Activated naive CD8-positive, alpha-beta T cell treated with anti-CD3 and anti-CD28 coated beads, Interleukin-2, amount 10 ng/mL, durations not matched to agents 7 days and 5 days (primary cell): ENCODE measurements around the gene ERP29. TPM values are rescaled to one million over a fixed set of nuclear protein-coding genes. Genes with fewer than 3 reads are reported as not detected.
"Not testable (repeated sequence)": the region's sequence is repeated elsewhere in the genome, so short reads cannot be mapped to it uniquely, and the experiment has no call there.

ENCODE experiments used
- ATAC-seq: fragments of 150-1000 bp; cut with Tn5 transposase; one replicate; pipeline ENCODE4 v1.10.0; 2021; ENCODE audit warnings: low read depth, moderate library complexity
- POLR2A ChIA-PET: fragments of 350-600 bp; sonication (Branson Sonifier 250); formaldehyde crosslinking; loops from one replicate; lab custom pipeline; 2021; ENCODE audit warnings: antibody characterized with exemption; lab: Charles Lee
- DNase-seq: peaks from one replicate; pipeline ENCODE4 v3.0.0; 2021
- H3K27ac Mint-ChIP-seq: one replicate; pipeline ENCODE4 v1.8.0; 2022; ENCODE audit warnings: mild to moderate bottlenecking, mixed read lengths
- H3K27me3 Mint-ChIP-seq: one replicate; pipeline ENCODE4 v1.8.0; 2022; ENCODE audit warnings: mild to moderate bottlenecking, moderate library complexity, mixed read lengths
- H3K36me3 Mint-ChIP-seq: one replicate; pipeline ENCODE4 v1.8.0; 2021; ENCODE audit warnings: mild to moderate bottlenecking, mixed read lengths
- H3K4me1 Mint-ChIP-seq: one replicate; pipeline ENCODE4 v1.8.0; 2021; ENCODE audit warnings: mixed read lengths
- H3K4me3 Mint-ChIP-seq: one replicate; pipeline ENCODE4 v1.8.0; 2022; ENCODE audit warnings: mild to moderate bottlenecking, moderate library complexity, mixed read lengths
- H3K9me3 Mint-ChIP-seq: one replicate; pipeline ENCODE4 v1.8.0; 2021; ENCODE audit warnings: mixed read lengths
- microRNA-seq: library from miRNA; unstranded; fragments of <30 nt; microRNA quantifications from one replicate; pipeline ENCODE4 v1.2.0, GENCODE V29; 2022
- total RNA-seq, 2 experiments: library from RNA; stranded (reverse); gene quantifications; one replicate each; pipeline ENCODE4 v1.2.3, GENCODE V29; 2021

Gene ERP29
- total RNA-seq, 2 experiments from 2014 or later, result 158 TPM

- DNase-seq, result no peak
- peak overlapping the region; percentile 83 for H3K27ac Mint-ChIP-seq
- H3K4me1 Mint-ChIP-seq, result peaks cover 12% of the 10 kb centered on the region
- POLR2A ChIA-PET, result no interaction called here
- H3K27me3 Mint-ChIP-seq, result no peaks in the 10 kb centered on the region
- peak; percentile 56 for ATAC-seq
- H3K9me3 Mint-ChIP-seq, result no peaks in the 10 kb centered on the region
- H3K4me3 Mint-ChIP-seq, result peak overlapping the region; percentile 48
- peaks cover 27% of the 10 kb centered on the region for H3K36me3 Mint-ChIP-seq
Observed at GRCh38 chr12:112025808-112026375, 12.7 kb downstream of the ERP29 start.

GRCh38 chr12:112029301-112029700 is 16.1 kb downstream of the ERP29 start:
- H3K36me3 Mint-ChIP-seq, result peaks cover 34% of the 10 kb centered on the region
- ATAC-seq (no peak), DNase-seq (no peak)
- H3K27ac Mint-ChIP-seq, result peak overlapping the region; percentile 13
- peaks cover 12% of the 10 kb centered on the region for H3K4me1 Mint-ChIP-seq
- no peak overlapping the region for H3K4me3 Mint-ChIP-seq
- H3K27me3 Mint-ChIP-seq, result no peaks in the 10 kb centered on the region
- no peaks in the 10 kb centered on the region for H3K9me3 Mint-ChIP-seq
- POLR2A ChIA-PET, result interaction anchor here (1.3 to 2.9 kb wide), 2 partner anchors 15 to 17 kb away, joined by 5 to 8 read pairs; partner anchors contain the start of genes ERP29 and TMEM116

- peaks cover 3% of the 10 kb centered on the region for H3K4me1 Mint-ChIP-seq
- H3K27me3 Mint-ChIP-seq, result no peaks in the 10 kb centered on the region
- H3K36me3 Mint-ChIP-seq, result peaks cover 27% of the 10 kb centered on the region
- peak overlapping the region; percentile 23 for H3K27ac Mint-ChIP-seq
- ATAC-seq (no peak), DNase-seq (no peak)
- POLR2A ChIA-PET, result interaction anchor here (2.9 kb wide), 1 partner anchor 19 kb away, joined by 8 read pairs; the partner anchor contains the start of genes ERP29 and TMEM116
- no peak overlapping the region for H3K4me3 Mint-ChIP-seq
- H3K9me3 Mint-ChIP-seq, result no peaks in the 10 kb centered on the region
Observed at GRCh38 chr12:112031472-112031871, 18.2 kb downstream of the ERP29 start.

DNA sequence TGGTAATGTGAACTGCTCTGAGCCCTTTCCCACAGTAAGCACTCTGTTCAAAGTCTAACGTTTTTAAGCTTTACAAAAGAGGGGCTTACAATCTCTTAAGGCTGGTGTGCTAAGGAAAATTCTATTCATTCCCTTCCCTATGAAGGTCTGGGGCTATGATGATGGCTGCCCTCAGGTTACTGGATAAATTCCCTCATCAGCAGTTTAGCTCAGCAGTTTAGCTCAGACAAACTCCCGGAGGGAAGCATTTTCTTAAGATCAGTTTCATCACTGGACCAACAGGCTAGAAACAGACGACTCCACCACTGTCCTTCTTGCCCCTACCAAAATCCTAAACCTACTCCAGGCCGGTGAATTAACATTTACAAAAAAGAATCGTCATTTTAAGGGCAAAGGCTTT is 19.1 kb downstream of the ERP29 start:
- POLR2A ChIA-PET, result interaction anchor here (1.7 to 2.9 kb wide), 2 partner anchors 10 to 20 kb away, joined by 3 to 8 read pairs; partner anchors contain the start of genes ERP29 and TMEM116
- Mint-ChIP-seq H3K27ac (no peak overlapping the region), H3K4me3 (no peak overlapping the region), H3K36me3 (peaks cover 28% of the 10 kb centered on the region), H3K27me3 (no peaks in the 10 kb centered on the region), H3K9me3 (no peaks in the 10 kb centered on the region), H3K4me1 (peaks cover 1% of the 10 kb centered on the region)
- DNase-seq (no peak), ATAC-seq (no peak)

GRCh38 chr12:112035219-112035785 is 22.1 kb downstream of the ERP29 start:
- Mint-ChIP-seq H3K4me1 (no peaks in the 10 kb centered on the region), H3K27me3 (no peaks in the 10 kb centered on the region), H3K27ac (no peak overlapping the region), H3K36me3 (peaks cover 34% of the 10 kb centered on the region), H3K4me3 (no peak overlapping the region), H3K9me3 (no peaks in the 10 kb centered on the region)
- DNase-seq (no peak), ATAC-seq (no peak)
- POLR2A ChIA-PET, result interaction anchor here (0.7 kb wide), 1 partner anchor 13 kb away, joined by 5 read pairs; no protein-coding TSS in a partner anchor

DNA sequence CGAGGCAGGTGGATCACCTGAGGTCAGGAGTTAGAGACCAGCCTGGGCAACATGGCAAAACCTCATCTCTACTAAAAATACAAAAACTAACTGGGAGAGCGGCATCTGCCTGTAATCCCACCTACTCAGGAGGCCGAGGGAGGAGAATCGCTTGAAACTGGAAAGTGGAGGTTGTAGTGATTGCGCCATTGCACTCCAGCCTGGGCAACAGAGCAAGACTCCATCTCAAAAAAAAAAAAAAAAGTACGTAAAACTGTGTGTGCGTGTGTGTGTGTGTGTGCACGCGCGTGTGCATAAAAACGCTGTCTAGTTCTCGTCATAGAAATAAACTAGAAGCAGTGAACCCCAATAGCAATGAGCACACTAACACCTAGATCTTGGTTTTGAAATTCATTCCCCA is 23.4 kb downstream of the ERP29 start:
- H3K27ac Mint-ChIP-seq, H3K4me3 Mint-ChIP-seq, H3K27me3 Mint-ChIP-seq, ATAC-seq, POLR2A ChIA-PET, H3K4me1 Mint-ChIP-seq, DNase-seq, H3K9me3 Mint-ChIP-seq: not testable (repeated sequence)
- H3K36me3 Mint-ChIP-seq, result peaks cover 28% of the 10 kb centered on the region

- H3K27ac Mint-ChIP-seq, result no peak overlapping the region
- H3K4me3 Mint-ChIP-seq, result no peak overlapping the region
- DNase-seq (no peak), ATAC-seq (no peak)
- H3K9me3 Mint-ChIP-seq, result no peaks in the 10 kb centered on the region
- H3K27me3 Mint-ChIP-seq, result no peaks in the 10 kb centered on the region
- no peaks in the 10 kb centered on the region for H3K4me1 Mint-ChIP-seq
- POLR2A ChIA-PET, result interaction anchor here (0.6 to 1.1 kb wide), 2 partner anchors 26 to 30 kb away, joined by 3 read pairs; no protein-coding TSS in a partner anchor
- peaks cover 27% of the 10 kb centered on the region for H3K36me3 Mint-ChIP-seq
Observed at GRCh38 chr12:112046003-112046402, 32.8 kb downstream of the ERP29 start.

DNA sequence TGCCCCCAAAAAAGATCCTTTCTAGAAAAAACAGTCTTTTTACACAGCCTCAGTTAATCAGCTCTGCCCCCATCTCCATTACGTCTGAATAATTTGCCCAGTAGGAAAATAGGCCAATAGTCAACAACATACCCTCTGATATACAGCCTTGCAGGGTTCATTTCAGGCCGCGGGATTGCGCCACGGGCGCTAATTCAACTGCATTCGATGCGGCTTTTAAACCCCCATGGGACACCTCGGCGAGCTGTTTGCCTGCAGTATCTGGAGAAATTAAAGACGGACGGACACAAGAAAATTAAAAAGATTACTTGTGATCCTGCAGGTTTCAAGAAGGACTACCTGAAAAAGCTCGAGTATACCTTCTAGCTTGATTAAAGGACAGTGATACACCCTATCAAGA is 36.1 kb downstream of the ERP29 start:
- no peak overlapping the region for H3K27ac Mint-ChIP-seq
- no peaks in the 10 kb centered on the region for H3K27me3 Mint-ChIP-seq
- DNase-seq (no peak), ATAC-seq (no peak)
- H3K36me3 Mint-ChIP-seq, result peaks cover 27% of the 10 kb centered on the region
- peaks cover 3% of the 10 kb centered on the region for H3K4me1 Mint-ChIP-seq
- POLR2A ChIA-PET, result no interaction called here
- H3K9me3 Mint-ChIP-seq, result no peaks in the 10 kb centered on the region
- no peak overlapping the region for H3K4me3 Mint-ChIP-seq

DNA sequence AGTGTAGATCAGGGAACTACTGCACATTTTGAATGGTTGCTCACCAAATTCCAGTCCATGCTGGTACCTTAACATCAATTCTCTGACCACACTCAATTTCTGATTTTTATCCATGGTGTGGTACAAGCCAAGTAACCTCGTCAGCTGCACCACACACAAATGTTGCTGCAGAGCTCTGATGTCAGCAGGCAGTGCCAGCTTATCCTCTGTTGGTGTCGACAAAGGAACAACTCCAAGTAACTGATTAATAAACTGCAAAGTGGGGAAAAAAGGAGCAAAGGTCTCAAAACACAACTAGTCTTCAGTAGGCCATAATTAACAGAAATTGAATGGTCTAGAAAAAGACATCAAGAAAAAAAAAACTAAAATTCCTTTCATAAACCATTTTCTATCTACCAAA is 47.9 kb downstream of the ERP29 start:
- ATAC-seq (no peak), DNase-seq (no peak)
- POLR2A ChIA-PET, result no interaction called here
- Mint-ChIP-seq H3K27me3 (no peaks in the 10 kb centered on the region), H3K9me3 (no peaks in the 10 kb centered on the region), H3K4me1 (no peaks in the 10 kb centered on the region), H3K36me3 (peaks cover 5% of the 10 kb centered on the region), H3K27ac (no peak overlapping the region), H3K4me3 (no peak overlapping the region)

DNA sequence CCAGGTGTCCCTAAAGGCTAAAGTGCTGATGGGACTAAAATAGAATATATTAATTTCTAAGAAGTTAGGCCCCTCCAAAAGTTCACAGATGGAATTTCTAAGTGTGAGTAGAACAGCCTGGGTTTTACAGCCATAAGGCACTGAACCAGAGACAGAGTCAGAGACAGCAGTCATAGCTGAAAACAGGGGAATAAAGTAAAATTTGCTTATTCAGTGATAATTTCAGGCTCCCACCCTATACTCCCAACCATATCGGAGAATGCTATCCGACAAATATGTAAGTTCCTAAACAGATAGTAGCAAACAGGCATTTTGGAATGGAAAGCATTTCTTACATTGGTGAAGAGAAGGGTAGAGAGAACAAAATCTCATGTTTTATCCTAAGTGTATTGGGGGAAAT is 50.0 kb downstream of the ERP29 start:
- H3K27me3 Mint-ChIP-seq, result no peaks in the 10 kb centered on the region
- POLR2A ChIA-PET, result no interaction called here
- ATAC-seq (no peak), DNase-seq (no peak)
- no peaks in the 10 kb centered on the region for H3K4me1 Mint-ChIP-seq
- no peak overlapping the region for H3K4me3 Mint-ChIP-seq
- no peak overlapping the region for H3K27ac Mint-ChIP-seq
- H3K9me3 Mint-ChIP-seq, result no peaks in the 10 kb centered on the region
- peaks cover 14% of the 10 kb centered on the region for H3K36me3 Mint-ChIP-seq

DNA sequence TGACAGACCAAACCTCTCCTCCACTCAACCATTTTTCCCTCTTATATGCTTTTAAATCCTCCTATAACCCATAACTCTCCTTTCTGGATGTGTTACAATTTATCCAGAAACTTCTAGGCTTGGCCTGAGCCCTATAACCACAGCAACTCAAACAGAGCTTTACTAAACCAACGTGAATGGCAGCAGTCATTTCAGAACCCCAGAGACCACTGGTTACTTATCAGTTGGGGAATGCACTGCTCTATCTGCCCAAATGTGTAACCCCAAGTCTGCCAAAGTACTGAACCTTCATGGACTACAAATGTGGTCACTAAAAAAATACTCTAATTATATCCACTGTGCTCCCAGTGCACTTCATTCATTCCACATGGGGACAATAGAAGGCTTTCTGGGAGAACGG is 53.3 kb downstream of the ERP29 start:
- no peak for DNase-seq
- Mint-ChIP-seq H3K4me1 (no peaks in the 10 kb centered on the region), H3K36me3 (peaks cover 26% of the 10 kb centered on the region), H3K4me3 (no peak overlapping the region), H3K27me3 (no peaks in the 10 kb centered on the region), H3K9me3 (no peaks in the 10 kb centered on the region), H3K27ac (no peak overlapping the region)
- no peak for ATAC-seq
- POLR2A ChIA-PET, result no interaction called here

Small RNA genes within 50 kb of the gene (microRNA-seq; reads per million reads assigned to microRNA genes)
- gene MIR3657, result not detected

Other genes with a start within 250 kb of the ERP29 start
- gene ALDH2, start 246.5 kb upstream of the ERP29 start, total RNA-seq, result 1 to 10 TPM in 1 of 2 experiments, under 1 TPM in 1; 0.99 to 1.9 TPM
- 10 to 100 TPM; 52.5 to 63.7 TPM for gene MAPKAPK5, start 171.2 kb upstream of the ERP29 start, total RNA-seq
- gene TMEM116, start 261 bp upstream of the ERP29 start, total RNA-seq, result 10 to 100 TPM; 23.4 to 26.2 TPM
- gene NAA25, start 95.4 kb downstream of the ERP29 start, total RNA-seq, result 10 to 100 TPM; 26.0 to 28.5 TPM
- 10 to 100 TPM; 69.7 to 70.3 TPM for gene TRAFD1, start 112.1 kb downstream of the ERP29 start, total RNA-seq